SK-N-SH (cell line): ENCODE measurements around the gene CCP110. TPM values are rescaled to one million over a fixed set of nuclear protein-coding genes. Genes with fewer than 3 reads are reported as not detected.

Experiments used
- CTCF ChIA-PET: fragments of 300-600, 350-600 bp; formaldehyde crosslinking; extraction: SDS; loops from one replicate; lab custom pipeline; 2021; lab: Yijun Ruan, JAX
- POLR2A ChIA-PET: fragments of 350-600 bp; sonication (Branson Sonifier 250); formaldehyde crosslinking; extraction: SDS; loops from one replicate; lab custom pipeline; 2020; ENCODE audit warnings: antibody characterized with exemption, inconsistent platforms; lab: Yijun Ruan, JAX
- DNase-seq: peaks from one replicate; pipeline ENCODE4 v3.0.0; 2012
- H2AFZ ChIP-seq: fragments of 200-600 bp; sonication (generic); 2 replicates; pipeline ENCODE4 v1.8.1; 2016; ENCODE audit warnings: antibody characterized with exemption, mild to moderate bottlenecking, low read depth
- H3F3A ChIP-seq: fragments of 200-600 bp; sonication (generic); replicated peaks from 2 replicates; pipeline ENCODE3; 2016; ENCODE audit warnings: antibody characterized with exemption, mild to moderate bottlenecking; ENCODE audit not compliant: insufficient read depth
- H3K27ac ChIP-seq, 2 experiments: fragments of 200-500 bp in 1 of 2; fragments of 200-600 bp in 1 of 2; sonication (Bioruptor generic) in 1 of 2; sonication (generic), shearing (Covaris generic) in 1 of 2; 2 replicates each; pipeline versions ENCODE4 v1.5.1 to v1.6.1; 2014 to 2016; ENCODE audit warnings: low read depth in 2 of 2, inconsistent platforms in 1 of 2, low read length in 1 of 2, mild to moderate bottlenecking in 1 of 2, mixed read lengths in 1 of 2
- H3K27me3 ChIP-seq: fragments of 200-600 bp; sonication (generic), shearing (Covaris generic); 2 replicates; pipeline ENCODE4 v1.6.1; 2016; ENCODE audit warnings: mixed run types; ENCODE audit not compliant: insufficient read depth
- H3K36me3 ChIP-seq, 2 experiments: fragments of 200-500 bp in 1 of 2; fragments of 200-600 bp in 1 of 2; sonication (Bioruptor generic) in 1 of 2; sonication (generic) in 1 of 2; replicated peaks in 1 of 2; 2 replicates each; pipeline versions ENCODE3 to v1.5.1; 2014 to 2016; ENCODE audit warnings: low read length in 1 of 2, mild to moderate bottlenecking in 1 of 2; ENCODE audit not compliant: insufficient read depth in 2 of 2, control insufficient read depth in 1 of 2
- H3K4me1 ChIP-seq, 2 experiments: fragments of 200-500 bp in 1 of 2; fragments of 200-600 bp in 1 of 2; sonication (Bioruptor generic) in 1 of 2; sonication (generic), shearing (Covaris generic) in 1 of 2; 2 replicates each; pipeline versions ENCODE4 v1.5.1 to v1.6.1; 2014 to 2016; ENCODE audit warnings: low read depth in 1 of 2, low read length in 1 of 2, mixed run types in 1 of 2; ENCODE audit not compliant: insufficient read depth in 2 of 2, control insufficient read depth in 1 of 2
- H3K4me2 ChIP-seq: fragments of 200-600 bp; sonication (generic), shearing (Covaris generic); 2 replicates; pipeline ENCODE4 v1.6.1; 2017; ENCODE audit warnings: mixed run types
- H3K4me3 ChIP-seq, 2 experiments: fragments of 200-500 bp in 1 of 2; fragments of 200-600 bp in 1 of 2; sonication (Bioruptor generic) in 1 of 2; sonication (generic), shearing (Covaris generic) in 1 of 2; 2 replicates each; pipeline versions ENCODE4 v1.5.1 to v1.8.1; 2014 to 2016; ENCODE audit warnings: low read depth in 2 of 2, inconsistent platforms in 1 of 2, low read length in 1 of 2, mild to moderate bottlenecking in 1 of 2, mixed read lengths in 1 of 2, moderate library complexity in 1 of 2
- H3K79me2 ChIP-seq: fragments of 200-600 bp; sonication (generic); 2 replicates; pipeline ENCODE4 v1.8.1; 2017; ENCODE audit warnings: mild to moderate bottlenecking; ENCODE audit not compliant: insufficient read depth
- H3K9ac ChIP-seq: fragments of 200-600 bp; sonication (generic); 2 replicates; pipeline ENCODE4 v1.6.1; 2017; ENCODE audit warnings: mixed run types
- H3K9me2 ChIP-seq: fragments of 200-600 bp; sonication (generic); 2 replicates; pipeline ENCODE4 v1.6.1; 2017; ENCODE audit warnings: mixed run types
- H3K9me3 ChIP-seq: fragments of 200-600 bp; sonication (generic); 2 replicates; pipeline ENCODE4 v1.6.1; 2017; ENCODE audit warnings: mixed run types, mild to moderate bottlenecking, moderate library complexity
- H4K20me1 ChIP-seq: fragments of 200-600 bp; sonication (generic); 2 replicates; pipeline ENCODE4 v1.6.1; 2017; ENCODE audit warnings: mild to moderate bottlenecking, mixed run types; ENCODE audit not compliant: insufficient read depth
- CHD2 ChIP-seq: fragments of 150-350 bp; IDR thresholded peaks from 2 replicates; pipeline ENCODE4 v1.6.1; 2018; ENCODE audit warnings: low read length; ENCODE audit not compliant: partially characterized antibody
- EZH2phosphoT487 ChIP-seq: fragments of 200-600 bp; sonication (generic); IDR thresholded peaks from 2 replicates; pipeline ENCODE4 v1.6.1; 2017; ENCODE audit warnings: low read depth, mixed run types, mild to moderate bottlenecking, antibody characterized with exemption, moderate library complexity, borderline replicate concordance
- FOXJ3 ChIP-seq: sonication (generic); formaldehyde crosslinking; IDR thresholded peaks from 2 replicates; pipeline ENCODE4 v1.5.1; 2020; ENCODE audit warnings: mild to moderate bottlenecking, missing genetic modification reagents
- FOXM1 ChIP-seq: IDR thresholded peaks from 2 replicates; pipeline ENCODE4 v1.4.0; 2012; ENCODE audit warnings: low read depth, mild to moderate bottlenecking
- GABPA ChIP-seq: IDR thresholded peaks from 2 replicates; pipeline ENCODE4 v1.4.0; 2012; ENCODE audit warnings: low read depth, mild to moderate bottlenecking
- JUND ChIP-seq: IDR thresholded peaks from 2 replicates; pipeline ENCODE4 v1.4.0; 2012
- MXI1 ChIP-seq: IDR thresholded peaks from 2 replicates; pipeline ENCODE4 v1.6.1; 2012; ENCODE audit warnings: mild to moderate bottlenecking, low read depth, low read length, improper control_type of control experiment
- NFIC ChIP-seq: IDR thresholded peaks from 2 replicates; pipeline ENCODE4 v1.4.0; 2012; ENCODE audit warnings: borderline replicate concordance
- POLR2AphosphoS5 ChIP-seq: IDR thresholded peaks from 2 replicates; pipeline ENCODE4 v1.6.1; 2012; ENCODE audit warnings: low read depth, low read length
- RCOR1 ChIP-seq: fragments of 150-350 bp; IDR thresholded peaks from 2 replicates; pipeline ENCODE4 v1.6.1; 2017; ENCODE audit warnings: antibody characterized with exemption, low read length
- RFX5 ChIP-seq: IDR thresholded peaks from 2 replicates; pipeline ENCODE4 v1.6.1; 2012; ENCODE audit warnings: mild to moderate bottlenecking, improper control_type of control experiment, low read length
- SIN3A ChIP-seq: IDR thresholded peaks from 2 replicates; pipeline ENCODE4 v1.6.1; 2012; ENCODE audit warnings: low read depth, mild to moderate bottlenecking, low read length, moderate library complexity, borderline replicate concordance
- SMC3 ChIP-seq: IDR thresholded peaks from 2 replicates; pipeline ENCODE4 v1.6.1; 2012; ENCODE audit warnings: low read depth, low read length, improper control_type of control experiment
- YY1 ChIP-seq: IDR thresholded peaks from 2 replicates; pipeline ENCODE4 v1.4.0; 2012; ENCODE audit warnings: low read depth, mild to moderate bottlenecking
- WGBS: methylation state at CpG from one replicate; pipeline ENCODE4 v1.1.6; 2017; ENCODE audit warnings: low lambda C conversion rate; 5-methylcytosine and 5-hydroxymethylcytosine counted together
- polyA plus RNA-seq, 3 experiments: library from polyadenylated mRNA; depleted of rRNA; stranded (reverse); fragments of >200 nt; gene quantifications; 2 replicates each; pipeline ENCODE4 v1.2.3, GENCODE V29; 2012
- TF ChIP-seq, protein P1 (sequence below): IDR thresholded peaks from 2 replicates; pipeline ENCODE4 v1.4.0; 2012; ENCODE audit warnings: low read depth, borderline replicate concordance
- TF ChIP-seq, protein P2 (sequence below): IDR thresholded peaks from 2 replicates; pipeline ENCODE4; 2012
- TF ChIP-seq, protein P3 (sequence below): IDR thresholded peaks from 2 replicates; pipeline ENCODE4 v1.4.0; 2012; ENCODE audit warnings: low read depth, borderline replicate concordance
- TF ChIP-seq, protein P4 (sequence below): IDR thresholded peaks from 2 replicates; pipeline ENCODE4 v1.4.0; 2012; ENCODE audit warnings: low read depth
- TF ChIP-seq, protein P5 (sequence below): fragments of 150-350 bp; IDR thresholded peaks from 2 replicates; pipeline ENCODE4 v1.6.1; 2016; ENCODE audit warnings: mild to moderate bottlenecking, low read depth, low read length

CCP110 gene
- polyA plus RNA-seq, 1 of the 3 experiments (the other 2 are of a cell fraction): 5.4 TPM

DNA sequence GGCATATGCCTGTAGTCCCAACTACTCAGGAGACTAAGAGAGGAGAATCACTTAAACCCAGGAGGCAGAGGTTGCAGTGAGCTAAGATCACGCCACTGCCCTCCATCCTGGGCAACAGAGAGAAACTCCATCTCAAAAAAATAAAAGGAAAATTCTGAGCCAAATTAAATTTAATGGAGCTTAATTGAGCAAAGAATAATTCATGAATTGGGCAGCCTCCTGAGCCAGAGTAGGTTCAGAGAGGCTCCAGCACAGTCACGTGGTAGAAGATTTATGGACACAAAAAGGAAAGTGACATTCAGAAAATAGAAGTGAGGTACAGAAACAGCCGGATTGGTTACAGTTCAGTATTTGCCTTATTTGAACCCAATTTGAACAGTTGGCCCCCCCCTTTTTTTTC is 42.6 kb downstream of the CCP110 start:
- TF ChIP-seq YY1: no peak
- TF ChIP-seq, protein P1, sequence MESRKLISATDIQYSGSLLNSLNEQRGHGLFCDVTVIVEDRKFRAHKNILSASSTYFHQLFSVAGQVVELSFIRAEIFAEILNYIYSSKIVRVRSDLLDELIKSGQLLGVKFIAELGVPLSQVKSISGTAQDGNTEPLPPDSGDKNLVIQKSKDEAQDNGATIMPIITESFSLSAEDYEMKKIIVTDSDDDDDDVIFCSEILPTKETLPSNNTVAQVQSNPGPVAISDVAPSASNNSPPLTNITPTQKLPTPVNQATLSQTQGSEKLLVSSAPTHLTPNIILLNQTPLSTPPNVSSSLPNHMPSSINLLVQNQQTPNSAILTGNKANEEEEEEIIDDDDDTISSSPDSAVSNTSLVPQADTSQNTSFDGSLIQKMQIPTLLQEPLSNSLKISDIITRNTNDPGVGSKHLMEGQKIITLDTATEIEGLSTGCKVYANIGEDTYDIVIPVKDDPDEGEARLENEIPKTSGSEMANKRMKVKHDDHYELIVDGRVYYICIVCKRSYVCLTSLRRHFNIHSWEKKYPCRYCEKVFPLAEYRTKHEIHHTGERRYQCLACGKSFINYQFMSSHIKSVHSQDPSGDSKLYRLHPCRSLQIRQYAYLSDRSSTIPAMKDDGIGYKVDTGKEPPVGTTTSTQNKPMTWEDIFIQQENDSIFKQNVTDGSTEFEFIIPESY: no peak
- no peak for TF ChIP-seq FOXM1
- TF ChIP-seq, protein P2, sequence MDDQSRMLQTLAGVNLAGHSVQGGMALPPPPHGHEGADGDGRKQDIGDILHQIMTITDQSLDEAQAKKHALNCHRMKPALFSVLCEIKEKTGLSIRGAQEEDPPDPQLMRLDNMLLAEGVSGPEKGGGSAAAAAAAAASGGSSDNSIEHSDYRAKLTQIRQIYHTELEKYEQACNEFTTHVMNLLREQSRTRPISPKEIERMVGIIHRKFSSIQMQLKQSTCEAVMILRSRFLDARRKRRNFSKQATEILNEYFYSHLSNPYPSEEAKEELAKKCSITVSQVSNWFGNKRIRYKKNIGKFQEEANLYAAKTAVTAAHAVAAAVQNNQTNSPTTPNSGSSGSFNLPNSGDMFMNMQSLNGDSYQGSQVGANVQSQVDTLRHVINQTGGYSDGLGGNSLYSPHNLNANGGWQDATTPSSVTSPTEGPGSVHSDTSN: no peak
- TF ChIP-seq POLR2AphosphoS5: no peak
- no peak for TF ChIP-seq GABPA
- no peak for TF ChIP-seq EZH2phosphoT487
- TF ChIP-seq NFIC: no peak
- TF ChIP-seq RCOR1: no peak
- no peak for TF ChIP-seq FOXJ3 (CRISPR knock-in tag)
- TF ChIP-seq, protein P3, sequence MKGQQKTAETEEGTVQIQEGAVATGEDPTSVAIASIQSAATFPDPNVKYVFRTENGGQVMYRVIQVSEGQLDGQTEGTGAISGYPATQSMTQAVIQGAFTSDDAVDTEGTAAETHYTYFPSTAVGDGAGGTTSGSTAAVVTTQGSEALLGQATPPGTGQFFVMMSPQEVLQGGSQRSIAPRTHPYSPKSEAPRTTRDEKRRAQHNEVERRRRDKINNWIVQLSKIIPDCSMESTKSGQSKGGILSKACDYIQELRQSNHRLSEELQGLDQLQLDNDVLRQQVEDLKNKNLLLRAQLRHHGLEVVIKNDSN: no peak
- H3F3A ChIP-seq: no peaks in the 10 kb centered on the region

DNA sequence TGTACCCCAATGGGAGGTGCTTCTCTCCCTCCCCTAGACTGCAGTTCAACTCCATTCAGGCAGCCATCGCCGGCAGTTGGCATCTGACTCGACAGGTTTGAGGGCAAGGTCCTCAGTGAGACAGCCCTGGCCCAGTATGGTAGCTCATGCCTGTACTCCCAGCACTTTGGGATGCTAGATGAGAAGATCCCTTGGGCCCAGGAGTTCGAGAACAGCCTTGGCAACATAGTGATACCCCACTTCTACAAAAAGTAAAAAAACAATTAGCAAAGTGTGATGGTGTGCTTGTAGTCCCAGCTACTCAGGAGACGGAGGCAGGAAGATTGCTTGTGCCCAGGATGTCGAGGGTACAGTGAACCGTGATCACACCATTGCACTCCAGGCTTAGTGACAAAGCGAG is 43.8 kb downstream of the CCP110 start:
- Histone ChIP-seq H3K9me3 (no peaks in the 10 kb centered on the region), H4K20me1 (no peaks in the 10 kb centered on the region), H3K36me3 (peaks cover 19 to 26% of the 10 kb centered on the region in 2 experiments), H3K79me2 (peaks cover 14% of the 10 kb centered on the region; the same call in 1 of the 2 replicates), H2AFZ (no peak overlapping the region), H3K27me3 (no peaks in the 10 kb centered on the region), H3K4me2 (no peak overlapping the region), H3K27ac (no peak overlapping the region), H3K9ac (no peak overlapping the region), H3F3A (no peaks in the 10 kb centered on the region), H3K9me2 (no peaks in the 10 kb centered on the region), H3K4me3 (no peak overlapping the region), H3K4me1 (no peaks in the 10 kb centered on the region)
- DNase-seq: no peak
- TF ChIP-seq EZH2phosphoT487 (no peak), RFX5 (no peak), FOXJ3 (CRISPR knock-in tag) (no peak), MXI1 (no peak), SMC3 (no peak), SIN3A (no peak), CHD2 (no peak), JUND (no peak)
- TF ChIP-seq, protein P3: no peak
- TF ChIP-seq, protein P4, sequence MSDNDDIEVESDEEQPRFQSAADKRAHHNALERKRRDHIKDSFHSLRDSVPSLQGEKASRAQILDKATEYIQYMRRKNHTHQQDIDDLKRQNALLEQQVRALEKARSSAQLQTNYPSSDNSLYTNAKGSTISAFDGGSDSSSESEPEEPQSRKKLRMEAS: no peak
- TF ChIP-seq, protein P5, sequence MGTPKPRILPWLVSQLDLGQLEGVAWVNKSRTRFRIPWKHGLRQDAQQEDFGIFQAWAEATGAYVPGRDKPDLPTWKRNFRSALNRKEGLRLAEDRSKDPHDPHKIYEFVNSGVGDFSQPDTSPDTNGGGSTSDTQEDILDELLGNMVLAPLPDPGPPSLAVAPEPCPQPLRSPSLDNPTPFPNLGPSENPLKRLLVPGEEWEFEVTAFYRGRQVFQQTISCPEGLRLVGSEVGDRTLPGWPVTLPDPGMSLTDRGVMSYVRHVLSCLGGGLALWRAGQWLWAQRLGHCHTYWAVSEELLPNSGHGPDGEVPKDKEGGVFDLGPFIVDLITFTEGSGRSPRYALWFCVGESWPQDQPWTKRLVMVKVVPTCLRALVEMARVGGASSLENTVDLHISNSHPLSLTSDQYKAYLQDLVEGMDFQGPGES: no peak
- 100% methylated on average over 8 of the region's 8 CpGs for WGBS
- ChIA-PET CTCF (interaction anchor here (0.9 kb wide), 1 partner anchor 16 kb away, joined by 3 read pairs; no protein-coding TSS in a partner anchor), POLR2A (interaction anchor here (0.6 kb wide), 1 partner anchor 73 kb away, joined by 3 read pairs; no protein-coding TSS in a partner anchor)

More for the DNA sequence above, 42.6 kb downstream of the CCP110 start:
- H3K4me3 ChIP-seq: no peak overlapping the region
- no peak overlapping the region for H3K9ac ChIP-seq
- H3K9me3 ChIP-seq: no peaks in the 10 kb centered on the region
- 93% methylated on average over 3 of the region's 3 CpGs for WGBS
- H3K4me1 ChIP-seq: no peaks in the 10 kb centered on the region
- no peaks in the 10 kb centered on the region for H3K27me3 ChIP-seq
- ChIA-PET CTCF (interaction anchor here (1.0 kb wide), 1 partner anchor 10 kb away, joined by 3 read pairs; no protein-coding TSS in a partner anchor), POLR2A (no interaction called here)
- no peaks in the 10 kb centered on the region for H3K9me2 ChIP-seq
- H2AFZ ChIP-seq: no peak overlapping the region
- no peaks in the 10 kb centered on the region for H4K20me1 ChIP-seq
- peaks cover 19 to 30% of the 10 kb centered on the region in 2 experiments for H3K36me3 ChIP-seq
- no peak for DNase-seq
- H3K79me2 ChIP-seq: peaks cover 18% of the 10 kb centered on the region
- no peak overlapping the region for H3K27ac ChIP-seq
- no peak overlapping the region for H3K4me2 ChIP-seq
